ENCODE results near the gene ARHGEF28. TPM values are rescaled to one million over a fixed set of nuclear protein-coding genes. Genes with fewer than 3 reads are reported as not detected.
A peak's percentile ranks its signal among the peaks of the same experiment; 100 is the strongest.

The ARHGEF28 gene
- total and polyA plus RNA-seq, 4 donors = 4.8 to 27.8 (median 12.7) TPM

DNA sequence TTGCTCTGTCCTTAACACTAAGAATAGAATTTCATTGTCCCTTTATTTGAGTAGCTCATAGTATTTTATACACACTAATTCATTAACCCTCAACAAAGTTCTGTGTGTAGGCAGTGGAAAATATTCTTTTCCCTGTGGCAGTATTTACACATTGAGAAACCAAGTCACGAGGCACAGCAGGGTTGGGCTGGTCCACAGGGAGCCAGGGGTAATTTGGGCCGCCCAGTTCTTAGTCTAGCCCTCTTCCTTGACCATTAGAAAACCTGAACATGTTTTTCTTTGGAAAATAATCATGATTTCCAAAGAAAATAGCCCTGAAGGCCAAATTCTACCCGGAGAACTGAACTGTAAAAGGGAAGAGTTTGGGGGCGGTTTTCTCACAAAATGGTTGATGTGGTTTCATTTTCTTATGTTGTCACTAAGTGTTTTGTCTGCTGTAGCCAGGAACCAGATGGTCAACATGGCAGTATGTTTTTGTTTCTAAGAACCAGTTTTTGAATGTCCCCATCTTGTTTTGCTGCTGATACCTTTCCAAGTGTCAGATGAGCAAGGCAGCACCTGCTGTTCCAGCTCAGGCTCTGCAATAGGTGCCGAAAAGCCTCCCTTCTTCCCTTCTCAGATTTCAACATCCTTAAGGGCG, 29.6 kb downstream of the ARHGEF28 start:
- peak in 1 of 2 donors; percentile 59 for DNase-seq
- H3K9me3 ChIP-seq (ENCODE audit: control insufficient read depth, low read length) = no peaks in the 10 kb centered on the region
- H3K36me3 ChIP-seq (ENCODE audit: control insufficient read depth in 1 of 2, insufficient read depth in 2 of 2, low read length in 1 of 2) = no peaks in the 10 kb centered on the region
- peak overlapping the region in 1 of 2 donors; percentile 18 for H3K4me3 ChIP-seq (ENCODE audit: low read length in 2 of 2)
- H3K27ac ChIP-seq (ENCODE audit: low read depth in 1 of 2, low read length in 2 of 2) = peak overlapping the region in 1 of 2 donors; percentile 63
- intact Hi-C loops (cut with DNase I) = no loop called here
- peak; percentile 49 for ATAC-seq (ENCODE audit: low FRiP score)
- no peaks in the 10 kb centered on the region for H3K27me3 ChIP-seq (ENCODE audit: control insufficient read depth in 1 of 2, insufficient read depth in 2 of 2, low read length in 1 of 2)
- WGBS, 2 donors = 30 to 42% methylated on average over 6 of the region's 6 CpGs
- H3K4me1 ChIP-seq (ENCODE audit: control insufficient read depth in 1 of 2, insufficient read depth in 2 of 2, low read length in 2 of 2) = peaks cover 13 to 18% of the 10 kb centered on the region in 2 donors

DNA sequence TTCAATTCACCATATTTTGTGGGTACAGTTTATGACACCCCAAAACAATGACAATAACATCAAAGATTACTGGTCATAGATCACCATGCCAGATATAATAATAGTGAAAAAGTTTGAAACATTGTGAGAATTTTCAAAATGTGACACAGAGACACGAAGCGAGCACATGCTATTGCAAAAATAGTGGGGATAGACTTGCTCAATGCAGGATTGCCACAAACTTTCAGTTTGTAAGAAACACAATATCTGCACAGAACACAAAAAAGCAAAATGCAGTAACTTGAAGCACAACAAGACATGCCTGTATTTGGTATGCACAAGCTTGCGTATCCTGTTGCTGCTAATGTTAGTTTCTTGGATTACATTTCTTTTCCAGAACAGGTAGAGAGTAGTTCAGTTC, 35.8 kb downstream of the ARHGEF28 start:
- no peaks in the 10 kb centered on the region for H3K9me3 ChIP-seq (ENCODE audit: control insufficient read depth, low read length)
- no peak overlapping the region for H3K4me3 ChIP-seq (ENCODE audit: low read length in 2 of 2)
- no peak for DNase-seq
- peaks cover 5 to 8% of the 10 kb centered on the region in 2 donors for H3K4me1 ChIP-seq (ENCODE audit: control insufficient read depth in 1 of 2, insufficient read depth in 2 of 2, low read length in 2 of 2)
- H3K27ac ChIP-seq (ENCODE audit: low read depth in 1 of 2, low read length in 2 of 2) = no peak overlapping the region
- H3K36me3 ChIP-seq (ENCODE audit: control insufficient read depth in 1 of 2, insufficient read depth in 2 of 2, low read length in 1 of 2) = no peaks in the 10 kb centered on the region
- intact Hi-C loops (cut with DNase I) = no loop called here
- no peak for ATAC-seq (ENCODE audit: low FRiP score)
- whole genome bisulfite sequencing, 2 donors = 90 to 95% methylated on average over 3 of the region's 3 CpGs
- H3K27me3 ChIP-seq (ENCODE audit: control insufficient read depth in 1 of 2, insufficient read depth in 2 of 2, low read length in 1 of 2) = no peaks in the 10 kb centered on the region

DNA sequence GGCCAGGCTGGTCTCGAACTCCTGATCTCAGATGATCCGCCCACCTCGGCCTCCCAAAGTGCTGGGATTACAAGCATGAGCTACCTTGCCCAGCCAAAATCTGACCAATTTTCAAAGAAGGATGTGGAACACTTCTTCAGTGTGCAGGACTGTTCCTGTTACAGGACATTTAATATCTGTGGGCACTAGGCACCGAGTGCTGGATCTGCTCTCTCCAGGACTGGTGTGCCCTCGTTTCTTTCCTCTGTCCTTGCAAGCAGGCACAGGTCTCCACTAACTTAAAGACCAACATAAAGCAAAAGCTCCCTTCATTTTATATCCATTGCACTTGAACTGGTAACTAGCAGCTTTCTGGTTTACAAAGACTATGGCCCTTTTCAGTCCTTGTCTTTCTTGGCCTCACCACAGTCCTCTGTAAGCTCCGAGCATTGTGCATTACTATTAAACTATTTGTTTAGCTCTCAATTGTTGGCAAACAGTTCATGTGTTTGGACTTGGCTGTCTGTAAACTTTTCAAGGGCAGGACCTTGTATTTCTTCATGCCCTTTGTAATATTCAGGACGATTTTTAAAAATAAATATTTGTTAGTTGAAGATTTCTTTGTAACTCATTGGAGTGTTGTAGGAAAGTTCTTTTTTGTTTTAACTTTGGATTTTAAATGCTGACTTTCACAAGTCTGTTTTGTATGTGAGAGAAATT, 37.3 kb downstream of the ARHGEF28 start:
- Histone ChIP-seq H3K27ac (ENCODE audit: low read depth in 1 of 2, low read length in 2 of 2) (no peak overlapping the region), H3K4me1 (ENCODE audit: control insufficient read depth in 1 of 2, insufficient read depth in 2 of 2, low read length in 2 of 2) (peaks cover 4 to 5% of the 10 kb centered on the region in 2 donors), H3K9me3 (ENCODE audit: control insufficient read depth, low read length) (no peaks in the 10 kb centered on the region), H3K4me3 (ENCODE audit: low read length in 2 of 2) (no peak overlapping the region), H3K36me3 (ENCODE audit: control insufficient read depth in 1 of 2, insufficient read depth in 2 of 2, low read length in 1 of 2) (no peaks in the 10 kb centered on the region), H3K27me3 (ENCODE audit: control insufficient read depth in 1 of 2, insufficient read depth in 2 of 2, low read length in 1 of 2) (no peaks in the 10 kb centered on the region)
- DNase-seq (no peak), ATAC-seq (ENCODE audit: low FRiP score) (no peak)
- 76 to 79% methylated on average over 7 of the region's 7 CpGs for WGBS, 2 donors
- intact Hi-C loops (cut with DNase I) = no loop called here

DNA sequence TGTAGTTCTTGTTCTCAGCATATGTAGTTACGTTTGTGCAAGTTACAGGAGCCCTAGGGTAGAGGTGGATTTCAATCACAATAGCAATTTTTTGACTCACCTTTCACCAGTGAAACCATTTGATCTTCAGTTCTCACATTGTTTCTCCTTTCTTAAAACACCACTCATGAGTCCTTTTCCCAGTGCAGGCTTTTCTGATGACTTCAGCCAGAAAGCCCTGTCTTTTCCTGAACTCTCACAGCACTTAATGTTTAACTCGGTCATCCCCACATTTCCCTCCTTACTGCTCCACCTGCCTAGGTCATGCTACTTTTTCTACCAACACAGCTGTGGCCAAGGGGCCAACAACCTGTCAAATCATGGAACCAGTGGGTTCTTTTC, 37.9 kb downstream of the ARHGEF28 start:
- ATAC-seq (ENCODE audit: low FRiP score) = no peak
- H3K4me1 ChIP-seq (ENCODE audit: control insufficient read depth in 1 of 2, insufficient read depth in 2 of 2, low read length in 2 of 2) = peaks cover 5 to 9% of the 10 kb centered on the region in 2 donors
- H3K4me3 ChIP-seq (ENCODE audit: low read length in 2 of 2) = no peak overlapping the region
- intact Hi-C loops (cut with DNase I) = no loop called here
- no peak for DNase-seq
- WGBS, 2 donors = 64 to 72% methylated on average over 2 of the region's 2 CpGs
- no peaks in the 10 kb centered on the region for H3K27me3 ChIP-seq (ENCODE audit: control insufficient read depth in 1 of 2, insufficient read depth in 2 of 2, low read length in 1 of 2)
- H3K9me3 ChIP-seq (ENCODE audit: control insufficient read depth, low read length) = no peaks in the 10 kb centered on the region
- H3K27ac ChIP-seq (ENCODE audit: low read depth in 1 of 2, low read length in 2 of 2) = no peak overlapping the region
- no peaks in the 10 kb centered on the region for H3K36me3 ChIP-seq (ENCODE audit: control insufficient read depth in 1 of 2, insufficient read depth in 2 of 2, low read length in 1 of 2)

DNA sequence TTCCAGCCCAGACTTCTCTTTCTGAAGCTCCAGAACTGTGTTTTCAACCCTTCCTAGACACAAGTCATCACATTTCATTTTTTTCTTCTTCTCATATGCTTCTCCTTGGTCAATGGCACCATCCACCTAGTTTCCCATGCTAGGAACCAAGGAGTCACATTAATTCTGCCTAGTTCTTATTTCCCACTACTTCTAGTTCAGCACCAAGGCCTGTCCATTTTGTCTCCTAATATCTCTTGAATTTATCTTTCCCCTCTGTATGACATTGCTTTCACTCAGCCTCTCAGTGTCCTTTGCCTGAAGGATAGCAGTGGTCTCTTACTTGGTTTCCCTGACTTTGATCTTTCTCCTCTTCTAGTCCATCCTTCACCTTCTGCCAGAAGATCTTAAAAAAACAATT, 38.8 kb downstream of the ARHGEF28 start:
- intact Hi-C loops (cut with DNase I) = no loop called here
- no peak for ATAC-seq (ENCODE audit: low FRiP score)
- no peak for DNase-seq
- no peaks in the 10 kb centered on the region for H3K9me3 ChIP-seq (ENCODE audit: control insufficient read depth, low read length)
- H3K36me3 ChIP-seq (ENCODE audit: control insufficient read depth in 1 of 2, insufficient read depth in 2 of 2, low read length in 1 of 2) = no peaks in the 10 kb centered on the region
- H3K27me3 ChIP-seq (ENCODE audit: control insufficient read depth in 1 of 2, insufficient read depth in 2 of 2, low read length in 1 of 2) = no peaks in the 10 kb centered on the region
- H3K4me3 ChIP-seq (ENCODE audit: low read length in 2 of 2) = no peak overlapping the region
- H3K27ac ChIP-seq (ENCODE audit: low read depth in 1 of 2, low read length in 2 of 2) = no peak overlapping the region
- H3K4me1 ChIP-seq (ENCODE audit: control insufficient read depth in 1 of 2, insufficient read depth in 2 of 2, low read length in 2 of 2) = peaks cover 5 to 9% of the 10 kb centered on the region in 2 donors

DNA sequence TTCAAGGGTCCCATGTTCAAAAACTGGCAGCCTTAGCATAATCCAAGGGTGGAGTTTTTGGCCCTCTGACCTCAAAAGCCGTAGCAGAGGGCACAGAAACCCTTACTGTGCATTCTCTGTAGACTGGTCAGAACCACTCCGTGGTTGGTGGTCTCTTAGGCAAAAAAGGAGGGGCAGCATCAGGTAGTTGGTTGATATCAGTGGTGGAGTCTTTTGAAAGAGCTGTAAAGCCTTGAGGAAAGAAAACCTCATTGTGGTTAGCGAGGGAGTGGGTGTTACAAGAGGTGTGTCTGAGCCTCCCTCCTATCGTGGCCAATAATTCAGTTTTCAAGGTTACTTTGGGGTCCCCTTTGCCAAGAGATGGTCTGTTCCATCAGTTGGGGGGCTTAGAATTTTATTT, 40.9 kb downstream of the ARHGEF28 start:
- Histone ChIP-seq H3K36me3 (ENCODE audit: control insufficient read depth in 1 of 2, insufficient read depth in 2 of 2, low read length in 1 of 2) (no peaks in the 10 kb centered on the region), H3K27ac (ENCODE audit: low read depth in 1 of 2, low read length in 2 of 2) (no peak overlapping the region), H3K27me3 (ENCODE audit: control insufficient read depth in 1 of 2, insufficient read depth in 2 of 2, low read length in 1 of 2) (no peaks in the 10 kb centered on the region), H3K4me3 (ENCODE audit: low read length in 2 of 2) (no peak overlapping the region), H3K4me1 (ENCODE audit: control insufficient read depth in 1 of 2, insufficient read depth in 2 of 2, low read length in 2 of 2) (peaks cover 5 to 9% of the 10 kb centered on the region in 2 donors), H3K9me3 (ENCODE audit: control insufficient read depth, low read length) (no peaks in the 10 kb centered on the region)
- intact Hi-C loops (cut with DNase I) = no loop called here
- WGBS, 2 donors = 87 to 88% methylated on average over 4 of the region's 4 CpGs
- no peak for ATAC-seq (ENCODE audit: low FRiP score)
- DNase-seq = no peak

DNA sequence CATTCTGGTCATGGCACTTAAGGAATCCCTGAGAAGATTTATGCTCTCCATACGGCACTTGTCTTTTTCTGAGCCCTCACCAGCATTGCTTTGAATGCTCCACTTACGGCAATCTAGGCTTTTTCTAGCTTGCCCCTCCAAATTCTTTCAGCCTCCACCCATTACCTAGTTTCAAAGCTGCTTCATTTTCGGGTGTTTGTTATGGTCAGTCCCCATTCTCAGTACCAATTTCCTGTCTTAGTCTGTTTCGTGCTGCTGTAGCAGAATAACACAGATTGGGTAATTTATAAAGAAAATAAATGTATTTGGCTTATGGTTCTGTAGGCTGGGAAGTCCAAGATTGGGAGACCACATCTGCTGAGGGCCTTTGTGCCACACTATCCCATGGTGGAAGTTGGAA, 42.0 kb downstream of the ARHGEF28 start:
- ATAC-seq (ENCODE audit: low FRiP score) (no peak), DNase-seq (no peak)
- Histone ChIP-seq H3K27me3 (ENCODE audit: control insufficient read depth in 1 of 2, insufficient read depth in 2 of 2, low read length in 1 of 2) (no peaks in the 10 kb centered on the region), H3K27ac (ENCODE audit: low read depth in 1 of 2, low read length in 2 of 2) (no peak overlapping the region), H3K4me1 (ENCODE audit: control insufficient read depth in 1 of 2, insufficient read depth in 2 of 2, low read length in 2 of 2) (peaks cover 7 to 9% of the 10 kb centered on the region in 2 donors), H3K36me3 (ENCODE audit: control insufficient read depth in 1 of 2, insufficient read depth in 2 of 2, low read length in 1 of 2) (no peaks in the 10 kb centered on the region), H3K4me3 (ENCODE audit: low read length in 2 of 2) (no peak overlapping the region), H3K9me3 (ENCODE audit: control insufficient read depth, low read length) (no peaks in the 10 kb centered on the region)
- WGBS, 2 donors = 72 to 77% methylated on average over 4 of the region's 4 CpGs
- intact Hi-C loops (cut with DNase I) = no loop called here

DNA sequence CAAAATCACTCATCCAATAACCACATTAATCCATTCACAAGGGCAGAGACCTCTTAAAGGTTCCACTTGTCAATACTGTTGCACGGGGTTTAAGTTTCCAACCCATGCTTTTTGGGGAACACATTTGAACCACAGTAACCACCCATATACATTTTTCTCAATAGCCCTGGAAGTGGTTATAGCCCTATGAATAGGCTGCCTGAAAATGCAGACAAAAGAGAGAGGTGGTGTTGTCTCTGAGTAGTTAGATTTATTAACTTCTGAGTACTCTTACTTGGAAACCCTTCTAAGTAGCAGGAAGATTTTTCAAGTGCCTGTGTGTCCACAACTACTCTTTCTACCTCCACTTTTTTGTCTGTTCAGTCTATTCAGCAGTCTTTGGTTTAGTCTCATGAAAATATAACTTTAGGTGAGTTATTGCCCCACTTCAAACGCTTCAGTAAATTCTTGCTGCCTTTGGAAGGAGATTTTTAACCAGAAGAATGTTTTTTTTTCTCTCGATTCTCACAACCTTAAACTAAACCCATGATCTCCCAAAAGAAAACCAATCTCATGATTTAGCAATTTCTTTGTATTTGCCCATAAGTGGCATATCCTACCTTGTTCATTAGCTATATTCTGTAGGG, 42.6 kb downstream of the ARHGEF28 start:
- H3K27me3 ChIP-seq (ENCODE audit: control insufficient read depth in 1 of 2, insufficient read depth in 2 of 2, low read length in 1 of 2) = no peaks in the 10 kb centered on the region
- WGBS, 2 donors = 39 to 50% methylated on average over 3 of the region's 3 CpGs
- no peak overlapping the region for H3K4me3 ChIP-seq (ENCODE audit: low read length in 2 of 2)
- DNase-seq (no peak), ATAC-seq (ENCODE audit: low FRiP score) (no peak)
- no peak overlapping the region for H3K27ac ChIP-seq (ENCODE audit: low read depth in 1 of 2, low read length in 2 of 2)
- H3K9me3 ChIP-seq (ENCODE audit: control insufficient read depth, low read length) = no peaks in the 10 kb centered on the region
- intact Hi-C loops (cut with DNase I) = no loop called here
- H3K4me1 ChIP-seq (ENCODE audit: control insufficient read depth in 1 of 2, insufficient read depth in 2 of 2, low read length in 2 of 2) = peaks cover 6 to 7% of the 10 kb centered on the region in 2 donors
- no peaks in the 10 kb centered on the region for H3K36me3 ChIP-seq (ENCODE audit: control insufficient read depth in 1 of 2, insufficient read depth in 2 of 2, low read length in 1 of 2)

DNA sequence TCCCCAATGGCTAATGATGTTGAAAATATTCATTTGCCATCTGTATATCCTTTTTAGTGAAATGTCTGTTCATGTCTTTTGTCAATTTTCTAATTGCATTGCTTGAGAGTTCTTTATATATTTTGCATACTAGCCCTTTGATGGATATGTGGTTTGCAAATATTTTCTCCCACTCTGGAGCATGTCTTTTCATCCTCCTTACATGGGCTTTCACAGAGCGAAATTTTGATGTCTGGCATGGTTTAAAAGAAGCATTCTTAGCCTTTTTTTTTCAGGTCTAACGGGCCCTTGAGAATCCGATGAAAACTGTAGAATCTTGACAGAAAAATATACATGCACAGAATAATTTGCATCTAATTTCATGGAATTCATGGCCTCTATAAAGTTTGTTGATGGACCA, 44.7 kb downstream of the ARHGEF28 start:
- Histone ChIP-seq H3K4me1 (ENCODE audit: control insufficient read depth in 1 of 2, insufficient read depth in 2 of 2, low read length in 2 of 2) (peaks cover 8 to 14% of the 10 kb centered on the region in 2 donors), H3K27ac (ENCODE audit: low read depth in 1 of 2, low read length in 2 of 2) (no peak overlapping the region), H3K36me3 (ENCODE audit: control insufficient read depth in 1 of 2, insufficient read depth in 2 of 2, low read length in 1 of 2) (no peaks in the 10 kb centered on the region), H3K27me3 (ENCODE audit: control insufficient read depth in 1 of 2, insufficient read depth in 2 of 2, low read length in 1 of 2) (no peaks in the 10 kb centered on the region), H3K4me3 (ENCODE audit: low read length in 2 of 2) (no peak overlapping the region), H3K9me3 (ENCODE audit: control insufficient read depth, low read length) (no peaks in the 10 kb centered on the region)
- intact Hi-C loops (cut with DNase I) = loop anchor here in 1 of 2 donors (5.0 to 10.0 kb wide), 2 partner anchors 43 to 74 kb away; partner anchors contain the start of gene ARHGEF28
- ATAC-seq (ENCODE audit: low FRiP score) = no peak
- no peak for DNase-seq
- 74 to 79% methylated on average over 3 of the region's 3 CpGs for WGBS, 2 donors
